Measurements from ENCODE around the gene MAN1A1.
"Not testable (repeated sequence)": the region's sequence is repeated elsewhere in the genome, so short reads cannot be mapped to it uniquely, and the experiment has no call there.

The MAN1A1 gene

GRCh38 chr6:119294984-119295383 is 54.6 kb downstream of the MAN1A1 start:
- no peaks in the 10 kb centered on the region for H3K9me2 ChIP-seq (replicated peaks; ENCODE audit: insufficient read depth, low read length)
- H2AFZ ChIP-seq (ENCODE audit: low read depth, low read length, severe bottlenecking) = no peak overlapping the region
- H4K20me1 ChIP-seq (ENCODE audit: low read depth, low read length) = no peaks in the 10 kb centered on the region
- no peaks in the 10 kb centered on the region for H3K79me2 ChIP-seq (ENCODE audit: insufficient read depth, low read length)
- no peaks in the 10 kb centered on the region for H3K9me3 ChIP-seq (ENCODE audit: insufficient read depth, low read length)
- no peak overlapping the region for H3K4me2 ChIP-seq (ENCODE audit: low read depth, low read length, poor library complexity, severe bottlenecking)
- no peak overlapping the region for H3K4me3 ChIP-seq (ENCODE audit: insufficient read depth, low read length, poor library complexity, severe bottlenecking)
- no peak overlapping the region for H3K27ac ChIP-seq (ENCODE audit: low read depth, low read length)
- H3K27me3 ChIP-seq (ENCODE audit: low read length) = no peaks in the 10 kb centered on the region
- H3K9ac ChIP-seq (ENCODE audit: low read length) = no peak overlapping the region
- no peak for TF ChIP-seq CTCF (IDR thresholded peaks at IDR 0.05; ENCODE audit: insufficient read depth, low read length, poor library complexity, severe bottlenecking)
- no peak for TF ChIP-seq EZH2phosphoT487 (conservative IDR thresholded peaks at IDR 0.05; ENCODE audit: low read length)
- no peaks in the 10 kb centered on the region for H3F3A ChIP-seq (ENCODE audit: insufficient read depth)
- H3K36me3 ChIP-seq (ENCODE audit: low read length) = no peaks in the 10 kb centered on the region

DNA sequence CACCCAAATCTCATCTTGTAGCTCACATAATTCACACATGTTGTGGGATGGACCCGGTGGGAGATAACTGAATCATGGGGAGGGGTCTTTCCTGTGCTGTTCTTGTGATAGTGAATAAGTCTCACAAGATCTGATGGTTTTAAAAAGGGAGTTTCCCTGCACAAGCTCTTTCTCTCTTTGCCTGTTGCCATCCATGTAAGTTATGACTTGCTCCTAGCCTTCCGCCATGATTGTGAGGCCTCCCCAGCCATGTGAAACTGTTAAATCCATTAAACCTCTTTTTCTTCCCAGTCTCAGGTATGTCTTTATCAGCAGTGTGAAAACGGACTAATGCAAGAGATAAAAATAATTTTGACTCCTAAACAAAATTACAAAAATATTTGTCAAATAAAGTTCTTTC is 58.5 kb downstream of the MAN1A1 start:
- H3K9me2 ChIP-seq (replicated peaks; ENCODE audit: insufficient read depth, low read length); H2AFZ ChIP-seq (ENCODE audit: low read depth, low read length, severe bottlenecking); H3K9me3 ChIP-seq (ENCODE audit: insufficient read depth, low read length); H3K9ac ChIP-seq (ENCODE audit: low read length); H3K4me3 ChIP-seq (ENCODE audit: insufficient read depth, low read length, poor library complexity, severe bottlenecking); H3K4me2 ChIP-seq (ENCODE audit: low read depth, low read length, poor library complexity, severe bottlenecking); H3K27me3 ChIP-seq (ENCODE audit: low read length); H3K36me3 ChIP-seq (ENCODE audit: low read length); H4K20me1 ChIP-seq (ENCODE audit: low read depth, low read length); H3F3A ChIP-seq (ENCODE audit: insufficient read depth); H3K27ac ChIP-seq (ENCODE audit: low read depth, low read length); H3K79me2 ChIP-seq (ENCODE audit: insufficient read depth, low read length): not testable (repeated sequence)

DNA sequence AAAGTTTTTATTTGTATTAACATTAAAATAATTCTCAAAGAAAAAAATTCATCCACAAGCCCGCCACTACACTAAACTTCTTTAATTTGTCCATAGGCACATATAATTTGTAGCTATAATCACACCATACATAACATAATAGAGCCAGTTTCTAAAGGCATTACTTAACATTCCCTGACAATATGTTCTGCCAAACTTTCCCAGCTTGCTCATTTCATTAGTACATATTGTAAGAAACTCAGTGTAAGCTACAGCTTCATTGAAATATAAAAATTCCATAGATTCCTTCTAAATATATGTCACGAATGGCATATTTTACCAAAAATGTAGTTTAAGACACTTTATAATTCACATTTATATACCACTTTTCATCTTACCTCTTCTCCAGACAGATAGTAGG is 59.3 kb downstream of the MAN1A1 start:
- Histone ChIP-seq H3K9ac (ENCODE audit: low read length) (no peak overlapping the region), H3F3A (ENCODE audit: insufficient read depth) (no peaks in the 10 kb centered on the region), H3K27me3 (ENCODE audit: low read length) (no peaks in the 10 kb centered on the region), H3K4me2 (ENCODE audit: low read depth, low read length, poor library complexity, severe bottlenecking) (no peak overlapping the region), H3K79me2 (ENCODE audit: insufficient read depth, low read length) (no peaks in the 10 kb centered on the region), H4K20me1 (ENCODE audit: low read depth, low read length) (no peaks in the 10 kb centered on the region), H3K9me2 (replicated peaks; ENCODE audit: insufficient read depth, low read length) (no peaks in the 10 kb centered on the region), H2AFZ (ENCODE audit: low read depth, low read length, severe bottlenecking) (no peak overlapping the region), H3K9me3 (ENCODE audit: insufficient read depth, low read length) (no peaks in the 10 kb centered on the region), H3K4me3 (ENCODE audit: insufficient read depth, low read length, poor library complexity, severe bottlenecking) (no peak overlapping the region), H3K36me3 (ENCODE audit: low read length) (no peaks in the 10 kb centered on the region), H3K27ac (ENCODE audit: low read depth, low read length) (no peak overlapping the region)
- TF ChIP-seq EZH2phosphoT487 (conservative IDR thresholded peaks at IDR 0.05; ENCODE audit: low read length) (no peak), CTCF (IDR thresholded peaks at IDR 0.05; ENCODE audit: insufficient read depth, low read length, poor library complexity, severe bottlenecking) (no peak)

DNA sequence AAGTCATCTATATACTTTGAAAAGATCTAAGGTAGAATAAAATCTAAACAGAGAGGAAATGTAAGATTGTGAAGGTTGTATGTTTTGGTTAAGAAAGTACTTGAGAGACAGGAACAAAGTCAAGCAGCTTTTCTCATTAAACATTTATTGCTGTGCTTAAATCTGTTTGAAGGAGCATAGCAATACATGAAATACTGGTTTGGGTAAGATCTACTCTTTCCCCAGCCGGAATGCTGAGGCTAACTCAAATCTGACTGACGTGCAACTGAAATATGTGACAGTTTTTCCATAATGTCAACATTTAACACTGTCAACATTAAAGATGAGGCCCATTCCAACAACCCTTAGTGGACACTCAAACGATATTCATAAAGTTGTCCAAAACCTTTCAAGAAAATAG is 59.9 kb downstream of the MAN1A1 start:
- Histone ChIP-seq H2AFZ (ENCODE audit: low read depth, low read length, severe bottlenecking) (no peak overlapping the region), H3K27me3 (ENCODE audit: low read length) (no peaks in the 10 kb centered on the region), H3K27ac (ENCODE audit: low read depth, low read length) (no peak overlapping the region), H3K4me2 (ENCODE audit: low read depth, low read length, poor library complexity, severe bottlenecking) (no peak overlapping the region), H4K20me1 (ENCODE audit: low read depth, low read length) (no peaks in the 10 kb centered on the region), H3K9me3 (ENCODE audit: insufficient read depth, low read length) (no peaks in the 10 kb centered on the region), H3K9ac (ENCODE audit: low read length) (no peak overlapping the region), H3K36me3 (ENCODE audit: low read length) (no peaks in the 10 kb centered on the region), H3K9me2 (replicated peaks; ENCODE audit: insufficient read depth, low read length) (no peaks in the 10 kb centered on the region), H3K79me2 (ENCODE audit: insufficient read depth, low read length) (no peaks in the 10 kb centered on the region), H3F3A (ENCODE audit: insufficient read depth) (no peaks in the 10 kb centered on the region), H3K4me3 (ENCODE audit: insufficient read depth, low read length, poor library complexity, severe bottlenecking) (no peak overlapping the region)
- TF ChIP-seq CTCF (IDR thresholded peaks at IDR 0.05; ENCODE audit: insufficient read depth, low read length, poor library complexity, severe bottlenecking) = no peak
- TF ChIP-seq EZH2phosphoT487 (conservative IDR thresholded peaks at IDR 0.05; ENCODE audit: low read length) = no peak

All from SU-DHL-6 (cell line).